ENCODE results near the gene LZTS2. TPM values are rescaled to one million over a fixed set of nuclear protein-coding genes. Genes with fewer than 3 reads are reported as not detected.

Gene LZTS2
- total RNA-seq, 1 experiment from 2014 or later = 93.0 TPM

GRCh38 chr10:101014230-101014884 is 14.7 kb downstream of the LZTS2 start:
- ATAC-seq (peak; percentile 39), DNase-seq (ENCODE audit: low read depth, low spot score) (no peak)
- Histone ChIP-seq H3K4me1 (ENCODE audit: control insufficient read depth in 1 of 2, insufficient read depth in 2 of 2, low read length in 2 of 2) (peaks cover 25 to 66% of the 10 kb centered on the region in 2 experiments), H3K79me2 (ENCODE audit: insufficient read depth, low read length) (no peaks in the 10 kb centered on the region), H3K27ac (ENCODE audit: low read depth, low read length) (no peak overlapping the region), H3K9me3 (ENCODE audit: control insufficient read depth in 1 of 2, insufficient read depth in 1 of 2, low read depth in 1 of 2, low read length in 2 of 2) (no peaks in the 10 kb centered on the region), H2AFZ (ENCODE audit: low read depth, low read length, poor library complexity, severe bottlenecking) (no peak overlapping the region), H3K9ac (ENCODE audit: low read length) (no peak overlapping the region), H4K20me1 (ENCODE audit: insufficient read depth) (no peaks in the 10 kb centered on the region), H3K27me3 (ENCODE audit: insufficient read depth, low read length) (no peaks in the 10 kb centered on the region), H3K4me2 (ENCODE audit: low read length) (peak overlapping the region; percentile 37), H3K9me2 (ENCODE audit: insufficient read depth) (no peaks in the 10 kb centered on the region), H3K4me3 (replicated peaks in 1 of 2; ENCODE audit: low read depth in 1 of 2, low read length in 2 of 2) (no peak overlapping the region), H3K36me3 (ENCODE audit: control insufficient read depth in 1 of 2, insufficient read depth in 2 of 2, low read length in 2 of 2) (no peaks in the 10 kb centered on the region)
- TF ChIP-seq POLR2AphosphoS5 (IDR thresholded peaks at IDR 0.05; ENCODE audit: low read depth, low read length) (no peak), YY1 (IDR thresholded peaks at IDR 0.05; ENCODE audit: extremely low read depth, insufficient replicate concordance, low read depth, low read length) (no peak), ZFX (IDR thresholded peaks at IDR 0.05) (no peak), CTCF (IDR thresholded peaks at IDR 0.05 in 2 of 3, conservative IDR thresholded peaks at IDR 0.05 in 1 of 3; ENCODE audit: borderline replicate concordance in 1 of 3, insufficient read depth in 1 of 3, low read depth in 2 of 3, low read length in 2 of 3) (peak in 2 of 3 experiments; percentile 99; a peak in 4 of 6 replicates)
- ChIA-PET CTCF (interaction anchor here (0.7 to 5.0 kb wide), 23 partner anchors 9 to 453 kb away, joined by 3 to 98 read pairs (median 7); partner anchors contain the start of genes LZTS2, PDZD7, SEMA4G and SFXN3), RAD21 (ENCODE audit: low non-redundant PET in 1 of 2, low total read pairs in 2 of 2, uncharacterized antibody in 2 of 2, unreplicated experiment in 2 of 2) (interaction anchor here (0.6 to 1.5 kb wide), 11 partner anchors 15 to 136 kb away, joined by 3 to 10 read pairs (median 4); partner anchors contain the start of genes LZTS2 (in 1 of the 2), PDZD7 (in 1 of the 2) and SFXN3 (in 1 of the 2)), POLR2A (interaction anchor here (1.0 to 1.5 kb wide), 4 partner anchors 16 to 27 kb away, joined by 3 to 9 read pairs (median 5); partner anchors contain the start of genes MRPL43, PDZD7, SFXN3 and TWNK)
- intact Hi-C loops (cut with micrococcal nuclease) = loop anchor here (5.0 to 10.0 kb wide), 4 partner anchors 137 to 670 kb away; partner anchors contain the start of genes PAX2 and SCD
- BruUV-seq (replicated peaks) = no TSS peak
